Neural cell (in vitro differentiated cells): Measurements from ENCODE around the gene ACBD6. TPM values are rescaled to one million over a fixed set of nuclear protein-coding genes. Genes with fewer than 3 reads are reported as not detected.

Experiments
- H2AFZ ChIP-seq: fragments of 200-600, 300-800 bp; sonication (generic), shearing (Covaris generic); 2 replicates; pipeline ENCODE4 v1.6.0; 2014; ENCODE audit warnings: low read depth, mild to moderate bottlenecking, antibody characterized with exemption, low read length, moderate library complexity
- H3F3A ChIP-seq: fragments of 200-600 bp; shearing (Covaris generic); 2 replicates; pipeline ENCODE4 v1.6.1; 2016; ENCODE audit warnings: mild to moderate bottlenecking, moderate library complexity, mixed read lengths, antibody characterized with exemption, low read length; ENCODE audit not compliant: insufficient read depth, poor library complexity, severe bottlenecking
- H3K27ac ChIP-seq: fragments of 200-600, 300-800 bp; sonication (generic), shearing (Covaris generic); 2 replicates; pipeline ENCODE4 v1.5.1; 2014; ENCODE audit warnings: mild to moderate bottlenecking, low read length, moderate library complexity
- H3K27me3 ChIP-seq: fragments of 300-800, 200-600 bp; sonication (generic), shearing (Covaris generic); 2 replicates; pipeline ENCODE4 v1.6.0; 2014; ENCODE audit warnings: mild to moderate bottlenecking, low read depth, low read length, moderate library complexity; ENCODE audit not compliant: insufficient read depth
- H3K36me3 ChIP-seq: fragments of 300-800, 200-600 bp; sonication (generic), shearing (Covaris generic); 2 replicates; pipeline ENCODE4 v1.5.1; 2014; ENCODE audit warnings: mild to moderate bottlenecking, antibody characterized with exemption, low read length, moderate library complexity; ENCODE audit not compliant: insufficient read depth
- H3K4me2 ChIP-seq: fragments of 300-800, 200-600 bp; sonication (generic), shearing (Covaris generic); 2 replicates; pipeline ENCODE4 v1.6.0; 2014; ENCODE audit warnings: mild to moderate bottlenecking, low read length
- H3K4me3 ChIP-seq: fragments of 300-800, 200-600 bp; sonication (generic), shearing (Covaris generic); 2 replicates; pipeline ENCODE4 v1.5.1; 2014; ENCODE audit warnings: mild to moderate bottlenecking, low read length, moderate library complexity
- H3K79me2 ChIP-seq: fragments of 200-600 bp; shearing (Covaris generic); replicated peaks from 2 replicates; pipeline ENCODE4 v1.6.0; 2014; ENCODE audit warnings: mild to moderate bottlenecking, low read length, moderate library complexity; ENCODE audit not compliant: insufficient read depth
- H3K9ac ChIP-seq: fragments of 300-800, 200-600 bp; sonication (generic), shearing (Covaris generic); 2 replicates; pipeline ENCODE4 v1.6.1; 2016; ENCODE audit warnings: mild to moderate bottlenecking, low read length, mixed read lengths
- H3K9me2 ChIP-seq: fragments of 200-600 bp; shearing (Covaris generic); 2 replicates; pipeline ENCODE4 v1.6.1; 2016; ENCODE audit warnings: mild to moderate bottlenecking, low read length, mixed read lengths; ENCODE audit not compliant: insufficient read depth
- H3K9me3 ChIP-seq: fragments of 200-600, 300-800 bp; sonication (generic), shearing (Covaris generic); 2 replicates; pipeline ENCODE4 v1.6.1; 2016; ENCODE audit warnings: mild to moderate bottlenecking, mixed run types, low read length, moderate library complexity, mixed read lengths
- H4K20me1 ChIP-seq: fragments of 200-600 bp; shearing (Covaris generic); 2 replicates; pipeline ENCODE4 v1.6.1; 2016; ENCODE audit warnings: mild to moderate bottlenecking, mixed run types; ENCODE audit not compliant: insufficient read depth
- CTCF ChIP-seq: fragments of 450-650 bp; IDR thresholded peaks from 2 replicates; pipeline ENCODE4 v1.5.1; 2014; ENCODE audit warnings: antibody characterized with exemption, mild to moderate bottlenecking, moderate library complexity; ENCODE audit not compliant: poor library complexity, severe bottlenecking
- EP300 ChIP-seq: fragments of 450-650 bp; conservative IDR thresholded peaks from 2 replicates; pipeline ENCODE4 v1.6.1; 2014; ENCODE audit warnings: antibody characterized with exemption, mild to moderate bottlenecking, moderate library complexity; ENCODE audit not compliant: poor library complexity, severe bottlenecking
- EZH2 ChIP-seq: fragments of 200-600, 300-800 bp; shearing (Covaris generic), sonication (generic); IDR thresholded peaks from 2 replicates; pipeline ENCODE4 v1.6.1; 2014; ENCODE audit warnings: antibody characterized with exemption, low read length, borderline replicate concordance, mild to moderate bottlenecking; ENCODE audit not compliant: insufficient read depth, poor library complexity, severe bottlenecking
- MXI1 ChIP-seq: fragments of 450-650 bp; conservative IDR thresholded peaks from 2 replicates; pipeline ENCODE4 v1.6.1; 2014; ENCODE audit warnings: antibody characterized with exemption, mild to moderate bottlenecking; ENCODE audit not compliant: poor library complexity, severe bottlenecking
- POLR2AphosphoS5 ChIP-seq: IDR thresholded peaks from 2 replicates; pipeline ENCODE4 v1.6.1; 2012
- RAD21 ChIP-seq: fragments of 450-650 bp; conservative IDR thresholded peaks from 2 replicates; pipeline ENCODE4 v1.6.1; 2014; ENCODE audit warnings: antibody characterized with exemption, mild to moderate bottlenecking, moderate library complexity
- REST ChIP-seq: IDR thresholded peaks from 2 replicates; pipeline ENCODE4 v1.6.1; 2012; ENCODE audit warnings: borderline replicate concordance
- SMC3 ChIP-seq: fragments of 450-650 bp; conservative IDR thresholded peaks from 2 replicates; pipeline ENCODE4 v1.6.1; 2014; ENCODE audit warnings: antibody characterized with exemption, mild to moderate bottlenecking, moderate library complexity; ENCODE audit not compliant: poor library complexity
- TAF1 ChIP-seq: IDR thresholded peaks from 2 replicates; pipeline ENCODE4 v1.6.1; 2012; ENCODE audit warnings: low read depth
- polyA plus RNA-seq: library from polyadenylated mRNA; depleted of rRNA; stranded (reverse); fragments of >200 nt; gene quantifications from 2 replicates; pipeline ENCODE4 v1.2.3, GENCODE V29; 2014

ACBD6 gene
- polyA plus RNA-seq, 1 donor from 2014 or later = 92.4 TPM

GRCh38 chr1:180254496-180254819 is 247.9 kb downstream of the ACBD6 start:
- Histone ChIP-seq H3K9me2 (no peaks in the 10 kb centered on the region), H3F3A (no peaks in the 10 kb centered on the region), H3K27ac (no peak overlapping the region), H3K4me2 (no peak overlapping the region), H3K4me3 (no peak overlapping the region), H4K20me1 (no peaks in the 10 kb centered on the region), H3K9me3 (no peaks in the 10 kb centered on the region), H3K79me2 (no peaks in the 10 kb centered on the region), H3K36me3 (no peaks in the 10 kb centered on the region), H3K27me3 (no peaks in the 10 kb centered on the region), H3K9ac (no peak overlapping the region), H2AFZ (no peak overlapping the region)
- no peak for TF ChIP-seq REST
- no peak for TF ChIP-seq SMC3
- TF ChIP-seq EZH2 = no peak
- TF ChIP-seq RAD21 = no peak
- TF ChIP-seq POLR2AphosphoS5 = no peak
- TF ChIP-seq MXI1 = no peak
- no peak for TF ChIP-seq EP300
- TF ChIP-seq CTCF = no peak
- TF ChIP-seq TAF1 = no peak

GRCh38 chr1:180253585-180254495 is 248.5 kb downstream of the ACBD6 start:
- no peak overlapping the region for H3K9ac ChIP-seq
- TF ChIP-seq EZH2 = no peak
- no peak for TF ChIP-seq CTCF
- TF ChIP-seq MXI1 = no peak
- TF ChIP-seq TAF1 = no peak
- no peak for TF ChIP-seq RAD21
- no peaks in the 10 kb centered on the region for H3K9me2 ChIP-seq
- H3K36me3 ChIP-seq = no peaks in the 10 kb centered on the region
- H3K27ac ChIP-seq = no peak overlapping the region
- H3K79me2 ChIP-seq = no peaks in the 10 kb centered on the region
- H3K4me2 ChIP-seq = no peak overlapping the region
- no peak overlapping the region for H3K4me3 ChIP-seq
- no peaks in the 10 kb centered on the region for H4K20me1 ChIP-seq
- no peak overlapping the region for H2AFZ ChIP-seq
- H3K9me3 ChIP-seq = no peaks in the 10 kb centered on the region
- H3K27me3 ChIP-seq = no peaks in the 10 kb centered on the region
- H3F3A ChIP-seq = no peaks in the 10 kb centered on the region
